H9 (cell line): ENCODE measurements around the gene EXOC2. TPM values are rescaled to one million over a fixed set of nuclear protein-coding genes. Genes with fewer than 3 reads are reported as not detected.

ENCODE experiments used
- DNase-seq: peaks from one replicate; pipeline ENCODE4 v3.0.0-alpha.2; 2017
- H2AFZ ChIP-seq: one replicate; pipeline ENCODE4 v1.6.1; 2013; ENCODE audit warnings: mild to moderate bottlenecking, low read length, control low read depth, moderate library complexity
- H2AK5ac ChIP-seq: 2 replicates; pipeline ENCODE4 v1.6.1; 2013; ENCODE audit warnings: low read length, control low read depth, mixed read lengths; ENCODE audit not compliant: insufficient read length
- H2BK120ac ChIP-seq: one replicate; pipeline ENCODE4 v1.6.1; 2013; ENCODE audit warnings: low read depth, mild to moderate bottlenecking, low read length, control low read depth, inconsistent platforms; ENCODE audit not compliant: poor library complexity, severe bottlenecking
- H2BK12ac ChIP-seq: 2 replicates; pipeline ENCODE4 v1.6.1; 2013; ENCODE audit warnings: low read length, control low read depth, mixed read lengths, low read depth; ENCODE audit not compliant: insufficient read length
- H2BK15ac ChIP-seq: 2 replicates; pipeline ENCODE4 v1.6.1; 2013; ENCODE audit warnings: low read depth, low read length, control low read depth
- H2BK20ac ChIP-seq: one replicate; pipeline ENCODE4 v1.6.1; 2013; ENCODE audit warnings: low read depth, mild to moderate bottlenecking, low read length, control low read depth, inconsistent platforms; ENCODE audit not compliant: poor library complexity, severe bottlenecking
- H2BK5ac ChIP-seq: 2 replicates; pipeline ENCODE4 v1.6.1; 2013; ENCODE audit warnings: low read length, control low read depth, mixed read lengths; ENCODE audit not compliant: insufficient read length
- H3K14ac ChIP-seq: 2 replicates; pipeline ENCODE4 v1.6.1; 2013; ENCODE audit warnings: low read length, control low read depth; ENCODE audit not compliant: insufficient read depth
- H3K18ac ChIP-seq: 2 replicates; pipeline ENCODE4 v1.6.1; 2013; ENCODE audit warnings: low read depth, mild to moderate bottlenecking, mixed read lengths, low read length, control low read depth; ENCODE audit not compliant: insufficient read length
- H3K23ac ChIP-seq: 2 replicates; pipeline ENCODE4 v1.6.1; 2013; ENCODE audit warnings: low read length, control low read depth, mixed read lengths, low read depth; ENCODE audit not compliant: insufficient read length
- H3K23me2 ChIP-seq: 2 replicates; pipeline ENCODE4 v1.6.1; 2013; ENCODE audit warnings: low read depth, mild to moderate bottlenecking, mixed read lengths, low read length, control low read depth; ENCODE audit not compliant: insufficient read length, poor library complexity, severe bottlenecking
- H3K27ac ChIP-seq: 2 replicates; pipeline ENCODE4 v1.5.1; 2013; ENCODE audit warnings: low read length, control low read depth, mixed read lengths, low read depth; ENCODE audit not compliant: insufficient read length
- H3K27me3 ChIP-seq: 2 replicates; pipeline ENCODE4 v1.6.1; 2013; ENCODE audit warnings: low read length, control low read depth, inconsistent platforms; ENCODE audit not compliant: insufficient read depth
- H3K4ac ChIP-seq: 2 replicates; pipeline ENCODE4 v1.6.1; 2013; ENCODE audit warnings: low read depth, mild to moderate bottlenecking, control low read depth, inconsistent platforms, low read length, moderate library complexity
- H3K4me1 ChIP-seq: 2 replicates; pipeline ENCODE4 v1.6.1; 2013; ENCODE audit warnings: low read length, control low read depth, inconsistent platforms; ENCODE audit not compliant: insufficient read depth
- H3K4me2 ChIP-seq: 2 replicates; pipeline ENCODE4 v1.6.1; 2013; ENCODE audit warnings: low read length, control low read depth, mixed read lengths; ENCODE audit not compliant: insufficient read length, insufficient read depth
- H3K56ac ChIP-seq: 2 replicates; pipeline ENCODE4 v1.6.1; 2013; ENCODE audit warnings: low read depth, mild to moderate bottlenecking, mixed read lengths, low read length, control low read depth; ENCODE audit not compliant: insufficient read length
- H3K79me1 ChIP-seq: 2 replicates; pipeline ENCODE4 v1.6.1; 2013; ENCODE audit warnings: low read depth, mild to moderate bottlenecking, moderate library complexity, low read length, control low read depth, inconsistent platforms; ENCODE audit not compliant: insufficient read depth, poor library complexity, severe bottlenecking
- H3K79me2 ChIP-seq: 2 replicates; pipeline ENCODE4 v1.6.1; 2013; ENCODE audit warnings: low read length, control low read depth, inconsistent platforms; ENCODE audit not compliant: insufficient read depth
- H3K9ac ChIP-seq: 2 replicates; pipeline ENCODE4 v1.6.1; 2013; ENCODE audit warnings: low read length, control low read depth, mixed read lengths; ENCODE audit not compliant: insufficient read length; ENCODE audit errors: extremely low read depth
- H3K9me3 ChIP-seq: one replicate; pipeline ENCODE4 v1.6.1; 2013; ENCODE audit warnings: low read depth, low read length, inconsistent platforms; ENCODE audit not compliant: control insufficient read depth
- H3T11ph ChIP-seq: one replicate; pipeline ENCODE4 v1.6.1; 2013; ENCODE audit warnings: mild to moderate bottlenecking, low read length, control low read depth, inconsistent platforms
- H4K20me1 ChIP-seq: one replicate; pipeline ENCODE4 v1.6.1; 2013; ENCODE audit not compliant: control insufficient read depth, insufficient read length, insufficient read depth
- H4K5ac ChIP-seq: 2 replicates; pipeline ENCODE4 v1.6.1; 2013; ENCODE audit warnings: low read depth, mild to moderate bottlenecking, mixed read lengths, low read length, control low read depth; ENCODE audit not compliant: insufficient read length
- H4K8ac ChIP-seq: replicated peaks from 2 replicates; pipeline ENCODE4 v1.6.1; 2013; ENCODE audit warnings: low read length, control low read depth, mixed read lengths, low read depth; ENCODE audit not compliant: insufficient read length
- H4K91ac ChIP-seq: 2 replicates; pipeline ENCODE4 v1.6.1; 2013; ENCODE audit warnings: low read depth, mild to moderate bottlenecking, moderate library complexity, mixed read lengths, low read length, control low read depth; ENCODE audit not compliant: insufficient read length
- H3K27ac Mint-ChIP-seq, 3 experiments: 2 replicates in 2 of 3; 3 replicates in 1 of 3; pipeline ENCODE4 v1.8.0; 2020 to 2021; ENCODE audit warnings: mixed read lengths in 3 of 3, mild to moderate bottlenecking in 1 of 3, moderate library complexity in 1 of 3
- H3K27me3 Mint-ChIP-seq: 2 replicates; pipeline ENCODE4 v1.8.0; 2021; ENCODE audit warnings: low read depth, mild to moderate bottlenecking, moderate library complexity, mixed read lengths
- H3K36me3 Mint-ChIP-seq, 3 experiments: 2 replicates in 2 of 3; 3 replicates in 1 of 3; pipeline ENCODE4 v1.8.0; 2020 to 2021; ENCODE audit warnings: low read depth in 3 of 3, mixed read lengths in 3 of 3; ENCODE audit not compliant: insufficient read depth in 1 of 3
- H3K4me1 Mint-ChIP-seq, 2 experiments: 2 replicates each; pipeline ENCODE4 v1.8.0; 2020; ENCODE audit warnings: mixed read lengths in 2 of 2
- H3K4me3 Mint-ChIP-seq, 2 experiments: 2 replicates in 1 of 2; 3 replicates in 1 of 2; pipeline ENCODE4 v1.8.0; 2020 to 2021; ENCODE audit warnings: mild to moderate bottlenecking in 2 of 2, mixed read lengths in 2 of 2, moderate library complexity in 1 of 2
- H3K9me3 Mint-ChIP-seq, 2 experiments: 2 replicates in 1 of 2; 3 replicates in 1 of 2; pipeline ENCODE4 v1.8.0; 2020; ENCODE audit warnings: mild to moderate bottlenecking in 2 of 2, mixed read lengths in 2 of 2, moderate library complexity in 1 of 2
- CTCF ChIP-seq: fragments of 200-600 bp; sonication (generic); conservative IDR thresholded peaks from 3 replicates; pipeline ENCODE4 v1.8.0; 2021; ENCODE audit warnings: antibody characterized with exemption, mild to moderate bottlenecking
- WGBS: extraction: QIAGEN DNeasy Blood & Tissue Kit; methylation state at CpG from one replicate; pipeline ENCODE4 v1.1.7; 2013; ENCODE audit warnings: missing lambda C conversion rate, low lambda C conversion rate, mixed read lengths; ENCODE audit not compliant: insufficient read length; ENCODE audit errors: extremely low coverage; 5-methylcytosine and 5-hydroxymethylcytosine counted together
- total RNA-seq: library from RNA; stranded (reverse); gene quantifications from 2 replicates; pipeline ENCODE4 v1.2.1, GENCODE V29; 2021

EXOC2 gene
- total RNA-seq, 1 experiment from 2014 or later = 29.9 TPM

GRCh38 chr6:710601-711571 is 17.9 kb upstream of the EXOC2 start:
- no peaks in the 10 kb centered on the region for H3K79me2 ChIP-seq
- H3K27me3 ChIP-seq = no peaks in the 10 kb centered on the region
- H2BK5ac ChIP-seq = no peak overlapping the region
- no peak overlapping the region for H3K4ac ChIP-seq
- H4K8ac ChIP-seq = no peak overlapping the region
- H2BK20ac ChIP-seq = no peak overlapping the region
- no peak overlapping the region for H4K5ac ChIP-seq
- no peaks in the 10 kb centered on the region for H3K9me3 Mint-ChIP-seq
- peaks cover 19% of the 10 kb centered on the region for H3K27me3 Mint-ChIP-seq
- H3K14ac ChIP-seq = peak overlapping the region; percentile 79
- no peak overlapping the region for H2AK5ac ChIP-seq
- H3K27ac ChIP-seq = no peak overlapping the region
- H3K9ac ChIP-seq = peak overlapping the region; percentile 53
- peaks cover 7% of the 10 kb centered on the region for H3K4me1 ChIP-seq
- H3K56ac ChIP-seq = no peak overlapping the region
- H4K20me1 ChIP-seq = no peaks in the 10 kb centered on the region
- H3K27ac Mint-ChIP-seq = no peak overlapping the region
- H3K9me3 ChIP-seq = no peaks in the 10 kb centered on the region
- H2BK12ac ChIP-seq = no peak overlapping the region
- H3K79me1 ChIP-seq = no peaks in the 10 kb centered on the region
- H3T11ph ChIP-seq = no peak overlapping the region
- no peak overlapping the region for H2BK15ac ChIP-seq
- DNase-seq = peak; percentile 60
- peak overlapping the region; percentile 87 for H2AFZ ChIP-seq
- H3K18ac ChIP-seq = no peak overlapping the region
- no peak overlapping the region for H2BK120ac ChIP-seq
- H3K23ac ChIP-seq = no peak overlapping the region
- WGBS = no CpG with 5 or more reads among the region's 55 CpGs
- no peaks in the 10 kb centered on the region for H3K36me3 Mint-ChIP-seq
- peak overlapping the region; percentile 74 to 78 for H3K4me3 Mint-ChIP-seq
- no peak for TF ChIP-seq CTCF
- H3K4me1 Mint-ChIP-seq = peaks cover 30 to 41% of the 10 kb centered on the region in 2 experiments
- H3K4me2 ChIP-seq = peak overlapping the region; percentile 83
- H4K91ac ChIP-seq = no peak overlapping the region
- peaks cover 11% of the 10 kb centered on the region for H3K23me2 ChIP-seq
